Fibroblast of gingiva (primary cell): ENCODE measurements around the gene KIAA0408.
"Not testable (repeated sequence)": the region's sequence is repeated elsewhere in the genome, so short reads cannot be mapped to it uniquely, and the experiment has no call there.

ENCODE experiments used
- DNase-seq: peaks from one replicate; pipeline ENCODE4 v3.0.0-alpha.2; 2011; ENCODE audit warnings: low read depth

KIAA0408 gene

GRCh38 chr6:127463056-127463455, 3.9 kb upstream of the KIAA0408 start:
- DNase-seq = peak; percentile 48

- DNase-seq = no peak
Measured at GRCh38 chr6:127462376-127462775, 3.2 kb upstream of the KIAA0408 start.

GRCh38 chr6:127460465-127460864, 1.3 kb upstream of the KIAA0408 start:
- no peak for DNase-seq

GRCh38 chr6:127458817-127459216, 372 bp downstream of the KIAA0408 start:
- DNase-seq = peak; percentile 74

- no peak for DNase-seq
Measured at GRCh38 chr6:127458222-127458621, 967 bp downstream of the KIAA0408 start.

GRCh38 chr6:127457456-127458064, 1.6 kb downstream of the KIAA0408 start:
- peak; percentile 72 for DNase-seq

GRCh38 chr6:127456465-127456864, 2.7 kb downstream of the KIAA0408 start:
- DNase-seq = no peak

- no peak for DNase-seq
Measured at GRCh38 chr6:127453845-127454619, 5.2 kb downstream of the KIAA0408 start.

- no peak for DNase-seq
Measured at GRCh38 chr6:127452803-127453202, 6.4 kb downstream of the KIAA0408 start.

- no peak for DNase-seq
Measured at GRCh38 chr6:127451388-127451787, 7.8 kb downstream of the KIAA0408 start.

GRCh38 chr6:127447780-127448179, 11.4 kb downstream of the KIAA0408 start:
- DNase-seq = no peak

- DNase-seq = peak; percentile 63
Measured at GRCh38 chr6:127446356-127446755, 12.8 kb downstream of the KIAA0408 start.

- no peak for DNase-seq
Measured at GRCh38 chr6:127441881-127442280, 17.3 kb downstream of the KIAA0408 start.

GRCh38 chr6:127439718-127440117, 19.5 kb downstream of the KIAA0408 start:
- DNase-seq = no peak

- no peak for DNase-seq
Measured at GRCh38 chr6:127436578-127437110, 22.5 kb downstream of the KIAA0408 start.

GRCh38 chr6:127435626-127436220, 23.5 kb downstream of the KIAA0408 start:
- DNase-seq = no peak

GRCh38 chr6:127434651-127435050, 24.5 kb downstream of the KIAA0408 start:
- DNase-seq = no peak

GRCh38 chr6:127428562-127428961, 30.6 kb downstream of the KIAA0408 start:
- DNase-seq = not testable (repeated sequence)

GRCh38 chr6:127423921-127424320, 35.3 kb downstream of the KIAA0408 start:
- DNase-seq = no peak

- DNase-seq = peak; percentile 70
Measured at GRCh38 chr6:127421164-127421563, 38.0 kb downstream of the KIAA0408 start.

- DNase-seq = peak; percentile 88
Measured at GRCh38 chr6:127420556-127420955, 38.6 kb downstream of the KIAA0408 start.

GRCh38 chr6:127415096-127415495, 44.1 kb downstream of the KIAA0408 start:
- DNase-seq = no peak

- DNase-seq = not testable (repeated sequence)
Measured at GRCh38 chr6:127413123-127413522, 46.1 kb downstream of the KIAA0408 start.
